ENCODE data around the gene GRAMD4. TPM values are rescaled to one million over a fixed set of nuclear protein-coding genes. Genes with fewer than 3 reads are reported as not detected.
A peak's percentile ranks its signal among the peaks of the same experiment; 100 is the strongest.

GRAMD4 gene, protein sequence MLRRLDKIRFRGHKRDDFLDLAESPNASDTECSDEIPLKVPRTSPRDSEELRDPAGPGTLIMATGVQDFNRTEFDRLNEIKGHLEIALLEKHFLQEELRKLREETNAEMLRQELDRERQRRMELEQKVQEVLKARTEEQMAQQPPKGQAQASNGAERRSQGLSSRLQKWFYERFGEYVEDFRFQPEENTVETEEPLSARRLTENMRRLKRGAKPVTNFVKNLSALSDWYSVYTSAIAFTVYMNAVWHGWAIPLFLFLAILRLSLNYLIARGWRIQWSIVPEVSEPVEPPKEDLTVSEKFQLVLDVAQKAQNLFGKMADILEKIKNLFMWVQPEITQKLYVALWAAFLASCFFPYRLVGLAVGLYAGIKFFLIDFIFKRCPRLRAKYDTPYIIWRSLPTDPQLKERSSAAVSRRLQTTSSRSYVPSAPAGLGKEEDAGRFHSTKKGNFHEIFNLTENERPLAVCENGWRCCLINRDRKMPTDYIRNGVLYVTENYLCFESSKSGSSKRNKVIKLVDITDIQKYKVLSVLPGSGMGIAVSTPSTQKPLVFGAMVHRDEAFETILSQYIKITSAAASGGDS
- 36.4 and 38.2 TPM in 2 replicates for total RNA-seq (2021)
- percentile 43 among the genes with signal in this experiment for Bru-seq, nascent RNA
- BruChase-seq, experiment 1, labeled RNA remaining after a 2-hour chase, result percentile 50 among the genes with signal in this experiment
- BruChase-seq, experiment 2, labeled RNA remaining after a 6-hour chase, result percentile 60 among the genes with signal in this experiment
- long read RNA-seq, partial matches to known transcripts, result 1 of 21 reads
- long read RNA-seq, other reads (novel, unspliced or antisense), result 20 of 21 reads

DNA sequence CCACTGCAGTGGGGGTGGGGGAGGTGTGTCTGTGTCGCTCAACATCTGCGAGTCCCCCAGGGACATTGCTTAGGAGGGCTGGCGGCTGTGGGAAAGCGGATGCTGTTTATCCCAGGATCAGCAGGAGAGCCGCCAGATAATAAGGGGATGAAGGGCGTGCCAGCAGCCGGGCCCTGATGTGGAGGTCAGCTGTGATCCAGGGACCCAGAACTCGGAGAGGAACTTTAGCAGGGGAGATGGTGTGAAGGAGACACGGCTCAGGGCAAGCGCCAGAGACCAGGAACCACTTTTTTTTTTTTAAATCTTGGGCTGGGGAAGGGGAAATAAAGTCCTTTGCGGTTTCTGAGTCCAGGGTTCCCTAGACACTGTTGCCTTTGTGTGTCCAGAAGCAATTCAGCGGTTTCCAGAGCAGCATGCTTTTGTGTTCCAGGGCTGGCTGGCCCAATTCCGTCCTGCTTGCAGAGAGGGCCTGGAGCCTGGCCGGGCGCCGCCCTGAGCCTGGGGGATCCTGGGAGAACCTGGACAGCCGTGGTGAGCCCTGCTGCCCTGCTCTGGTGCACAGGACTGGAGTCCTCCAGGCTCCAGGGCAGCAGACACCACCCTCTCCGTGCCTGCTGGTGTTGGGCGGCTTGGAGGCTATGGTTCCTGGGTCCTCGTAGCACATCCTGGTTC is at the start of gene GRAMD4:
Gene GRAMD4 (plus strand): TSS at position 557 of the 672 bp plus-strand sequence. CDS start 6,414 bp downstream, outside the sequence.
- Histone ChIP-seq H3K79me2 (ENCODE audit: low read depth) (no peaks in the 10 kb centered on the region), H3F3A (ENCODE audit: insufficient read depth, low read depth) (peaks cover 9% of the 10 kb centered on the region; the same call in 1 of the 2 replicates), H3K36me3 (ENCODE audit: low read depth) (no peaks in the 10 kb centered on the region), H3K9me2 (ENCODE audit: insufficient read depth) (no peaks in the 10 kb centered on the region), H3K27me3 (ENCODE audit: insufficient read depth, low read depth) (no peaks in the 10 kb centered on the region), H2AFZ (no peak within 1 kb of the TSS), H3K4me3 (no peak within 1 kb of the TSS), H3K27ac (no peak within 1 kb of the TSS), H3K9me3 (ENCODE audit: insufficient read depth, low read depth) (no peaks in the 10 kb centered on the region), H3K4me2 (no peak within 1 kb of the TSS), H3K4me1 (replicated peaks; ENCODE audit: insufficient read depth) (no peaks in the 10 kb centered on the region), H4K20me1 (ENCODE audit: insufficient read depth) (peaks cover 17% of the 10 kb centered on the region)
- intact Hi-C loops (cut with micrococcal nuclease; ENCODE audit: unreplicated experiment), result no loop called here
- CTCF ChIA-PET, result no interaction called here
- TF ChIP-seq, protein P1, sequence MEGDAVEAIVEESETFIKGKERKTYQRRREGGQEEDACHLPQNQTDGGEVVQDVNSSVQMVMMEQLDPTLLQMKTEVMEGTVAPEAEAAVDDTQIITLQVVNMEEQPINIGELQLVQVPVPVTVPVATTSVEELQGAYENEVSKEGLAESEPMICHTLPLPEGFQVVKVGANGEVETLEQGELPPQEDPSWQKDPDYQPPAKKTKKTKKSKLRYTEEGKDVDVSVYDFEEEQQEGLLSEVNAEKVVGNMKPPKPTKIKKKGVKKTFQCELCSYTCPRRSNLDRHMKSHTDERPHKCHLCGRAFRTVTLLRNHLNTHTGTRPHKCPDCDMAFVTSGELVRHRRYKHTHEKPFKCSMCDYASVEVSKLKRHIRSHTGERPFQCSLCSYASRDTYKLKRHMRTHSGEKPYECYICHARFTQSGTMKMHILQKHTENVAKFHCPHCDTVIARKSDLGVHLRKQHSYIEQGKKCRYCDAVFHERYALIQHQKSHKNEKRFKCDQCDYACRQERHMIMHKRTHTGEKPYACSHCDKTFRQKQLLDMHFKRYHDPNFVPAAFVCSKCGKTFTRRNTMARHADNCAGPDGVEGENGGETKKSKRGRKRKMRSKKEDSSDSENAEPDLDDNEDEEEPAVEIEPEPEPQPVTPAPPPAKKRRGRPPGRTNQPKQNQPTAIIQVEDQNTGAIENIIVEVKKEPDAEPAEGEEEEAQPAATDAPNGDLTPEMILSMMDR (conservative IDR thresholded peaks at IDR 0.05), result no peak
- no peak for TF ChIP-seq EZH2 (IDR thresholded peaks at IDR 0.05; ENCODE audit: low read depth)
- POLR2A ChIA-PET (ENCODE audit: unreplicated experiment), result no interaction called here
- BruUV-seq (replicated peaks), result no TSS peak
- DNase-seq, result no peak

DNA sequence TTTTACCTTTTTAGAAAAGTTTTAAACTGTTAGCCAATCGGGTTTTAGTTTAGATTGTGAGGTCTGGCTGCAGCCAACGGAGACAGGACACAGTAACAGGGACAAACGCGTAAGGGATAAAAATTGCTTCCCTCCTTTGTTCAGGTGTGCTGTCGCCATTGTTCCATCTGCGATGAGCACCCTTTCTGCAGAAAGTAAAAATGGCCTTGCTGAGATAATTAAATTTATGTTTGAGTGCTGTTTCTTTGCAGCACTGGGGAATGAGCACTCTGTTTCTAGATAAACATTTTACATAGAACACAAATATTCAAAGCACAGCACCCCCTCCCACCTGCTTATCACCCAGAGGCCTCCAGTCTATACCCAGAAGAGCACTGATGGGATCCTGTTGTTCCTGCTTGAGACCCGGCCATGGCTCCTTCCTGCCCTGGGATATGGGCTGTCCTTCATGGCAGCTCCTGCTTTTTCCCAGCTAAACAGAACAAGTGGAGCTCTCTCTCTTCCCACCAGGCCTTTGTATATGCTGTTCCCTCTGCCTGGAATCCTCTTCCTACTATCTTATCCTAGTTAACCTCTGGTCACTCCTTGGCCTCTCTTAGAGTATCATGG is 48.4 kb upstream of the GRAMD4 start:
- no peak for TF ChIP-seq EZH2 (IDR thresholded peaks at IDR 0.05; ENCODE audit: low read depth)
- TF ChIP-seq, protein P1 (conservative IDR thresholded peaks at IDR 0.05), result no peak
- Histone ChIP-seq H4K20me1 (ENCODE audit: insufficient read depth) (no peaks in the 10 kb centered on the region), H3K9me3 (ENCODE audit: insufficient read depth, low read depth) (peaks cover 5% of the 10 kb centered on the region; the same call in 1 of the 2 replicates), H3F3A (ENCODE audit: insufficient read depth, low read depth) (peaks cover 33% of the 10 kb centered on the region), H3K79me2 (ENCODE audit: low read depth) (no peaks in the 10 kb centered on the region), H3K9me2 (ENCODE audit: insufficient read depth) (no peaks in the 10 kb centered on the region), H2AFZ (no peak overlapping the region), H3K27me3 (ENCODE audit: insufficient read depth, low read depth) (no peaks in the 10 kb centered on the region), H3K36me3 (ENCODE audit: low read depth) (no peaks in the 10 kb centered on the region), H3K27ac (no peak overlapping the region), H3K4me2 (no peak overlapping the region), H3K4me1 (replicated peaks; ENCODE audit: insufficient read depth) (peaks cover 30% of the 10 kb centered on the region), H3K4me3 (no peak overlapping the region)
- no peak for DNase-seq
- CTCF ChIA-PET, result no interaction called here
- no TSS peak for BruUV-seq (replicated peaks)
- intact Hi-C loops (cut with micrococcal nuclease; ENCODE audit: unreplicated experiment), result no loop called here
- POLR2A ChIA-PET (ENCODE audit: unreplicated experiment), result no interaction called here
